GM18907 (cell line): ENCODE measurements around the gene STAC.
"Not testable (repeated sequence)": the region's sequence is repeated elsewhere in the genome, so short reads cannot be mapped to it uniquely, and the experiment has no call there.

ENCODE experiments used
- ATAC-seq: cut with Tn5 transposase; IDR thresholded peaks from one replicate; pipeline ENCODE4 v1.9.1; 2021; ENCODE audit warnings: mild to moderate bottlenecking, moderate library complexity; ENCODE audit not compliant: unreplicated experiment

Gene STAC

GRCh38 chr3:36475558-36475957, 95.3 kb downstream of the STAC start:
- ATAC-seq: no peak

- no peak for ATAC-seq
Measured at GRCh38 chr3:36476286-36476942, 96.1 kb downstream of the STAC start.

GRCh38 chr3:36477655-36478054, 97.4 kb downstream of the STAC start:
- no peak for ATAC-seq

GRCh38 chr3:36480911-36481648, 100.8 kb downstream of the STAC start:
- ATAC-seq: no peak

- no peak for ATAC-seq
Measured at GRCh38 chr3:36482256-36482655, 102.0 kb downstream of the STAC start.

GRCh38 chr3:36482880-36483279, 102.6 kb downstream of the STAC start:
- no peak for ATAC-seq

GRCh38 chr3:36483709-36484108, 103.4 kb downstream of the STAC start:
- ATAC-seq: no peak

GRCh38 chr3:36484386-36484785, 104.1 kb downstream of the STAC start:
- no peak for ATAC-seq

- ATAC-seq: no peak
Measured at GRCh38 chr3:36486009-36486795, 105.9 kb downstream of the STAC start.

- no peak for ATAC-seq
Measured at GRCh38 chr3:36487616-36488015, 107.3 kb downstream of the STAC start.

GRCh38 chr3:36488077-36488789, 107.9 kb downstream of the STAC start:
- peak; percentile 53 for ATAC-seq

- no peak for ATAC-seq
Measured at GRCh38 chr3:36489101-36489500, 108.8 kb downstream of the STAC start.

- ATAC-seq: no peak
Measured at GRCh38 chr3:36489679-36490425, 109.5 kb downstream of the STAC start.

- ATAC-seq: no peak
Measured at GRCh38 chr3:36493051-36493450, 112.7 kb downstream of the STAC start.

GRCh38 chr3:36494461-36495109, 114.3 kb downstream of the STAC start:
- no peak for ATAC-seq

- ATAC-seq: no peak
Measured at GRCh38 chr3:36496684-36497633, 116.7 kb downstream of the STAC start.

GRCh38 chr3:36500053-36500452, 119.7 kb downstream of the STAC start:
- not testable (repeated sequence) for ATAC-seq

- no peak for ATAC-seq
Measured at GRCh38 chr3:36501616-36502015, 121.3 kb downstream of the STAC start.

- ATAC-seq: no peak
Measured at GRCh38 chr3:36505393-36505792, 125.1 kb downstream of the STAC start.
